Measurements from ENCODE around the gene NAA80. TPM values are rescaled to one million over a fixed set of nuclear protein-coding genes. Genes with fewer than 3 reads are reported as not detected.

The NAA80 gene
- total and polyA plus RNA-seq, 2 of the 13 experiments (the other 11 are each of a cell fraction or from before 2014, with no cell fraction given) = 3.4 to 8.7 TPM

- TF ChIP-seq BORCS8-MEF2B (CRISPR knock-in tag; IDR thresholded peaks at IDR 0.05) = no peak
- no peak for TF ChIP-seq RNF2 (conservative IDR thresholded peaks at IDR 0.05; ENCODE audit: low read depth)
- no peak for TF ChIP-seq CC2D1A (CRISPR knock-in tag; IDR thresholded peaks at IDR 0.05)
- no peak for TF ChIP-seq HNRNPL (IDR thresholded peaks at IDR 0.05; ENCODE audit: low read depth, low read length)
- TF ChIP-seq, protein P1, sequence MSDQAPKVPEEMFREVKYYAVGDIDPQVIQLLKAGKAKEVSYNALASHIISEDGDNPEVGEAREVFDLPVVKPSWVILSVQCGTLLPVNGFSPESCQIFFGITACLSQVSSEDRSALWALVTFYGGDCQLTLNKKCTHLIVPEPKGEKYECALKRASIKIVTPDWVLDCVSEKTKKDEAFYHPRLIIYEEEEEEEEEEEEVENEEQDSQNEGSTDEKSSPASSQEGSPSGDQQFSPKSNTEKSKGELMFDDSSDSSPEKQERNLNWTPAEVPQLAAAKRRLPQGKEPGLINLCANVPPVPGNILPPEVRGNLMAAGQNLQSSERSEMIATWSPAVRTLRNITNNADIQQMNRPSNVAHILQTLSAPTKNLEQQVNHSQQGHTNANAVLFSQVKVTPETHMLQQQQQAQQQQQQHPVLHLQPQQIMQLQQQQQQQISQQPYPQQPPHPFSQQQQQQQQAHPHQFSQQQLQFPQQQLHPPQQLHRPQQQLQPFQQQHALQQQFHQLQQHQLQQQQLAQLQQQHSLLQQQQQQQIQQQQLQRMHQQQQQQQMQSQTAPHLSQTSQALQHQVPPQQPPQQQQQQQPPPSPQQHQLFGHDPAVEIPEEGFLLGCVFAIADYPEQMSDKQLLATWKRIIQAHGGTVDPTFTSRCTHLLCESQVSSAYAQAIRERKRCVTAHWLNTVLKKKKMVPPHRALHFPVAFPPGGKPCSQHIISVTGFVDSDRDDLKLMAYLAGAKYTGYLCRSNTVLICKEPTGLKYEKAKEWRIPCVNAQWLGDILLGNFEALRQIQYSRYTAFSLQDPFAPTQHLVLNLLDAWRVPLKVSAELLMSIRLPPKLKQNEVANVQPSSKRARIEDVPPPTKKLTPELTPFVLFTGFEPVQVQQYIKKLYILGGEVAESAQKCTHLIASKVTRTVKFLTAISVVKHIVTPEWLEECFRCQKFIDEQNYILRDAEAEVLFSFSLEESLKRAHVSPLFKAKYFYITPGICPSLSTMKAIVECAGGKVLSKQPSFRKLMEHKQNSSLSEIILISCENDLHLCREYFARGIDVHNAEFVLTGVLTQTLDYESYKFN (CRISPR knock-in tag; conservative IDR thresholded peaks at IDR 0.05) = no peak
- TF ChIP-seq, protein P2, sequence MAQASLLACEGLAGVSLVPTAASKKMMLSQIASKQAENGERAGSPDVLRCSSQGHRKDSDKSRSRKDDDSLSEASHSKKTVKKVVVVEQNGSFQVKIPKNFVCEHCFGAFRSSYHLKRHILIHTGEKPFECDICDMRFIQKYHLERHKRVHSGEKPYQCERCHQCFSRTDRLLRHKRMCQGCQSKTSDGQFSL (CRISPR knock-in tag; IDR thresholded peaks at IDR 0.05) = no peak
- TF ChIP-seq CENPX (CRISPR knock-in tag; IDR thresholded peaks at IDR 0.05) = no peak
- TF ChIP-seq, protein P3, sequence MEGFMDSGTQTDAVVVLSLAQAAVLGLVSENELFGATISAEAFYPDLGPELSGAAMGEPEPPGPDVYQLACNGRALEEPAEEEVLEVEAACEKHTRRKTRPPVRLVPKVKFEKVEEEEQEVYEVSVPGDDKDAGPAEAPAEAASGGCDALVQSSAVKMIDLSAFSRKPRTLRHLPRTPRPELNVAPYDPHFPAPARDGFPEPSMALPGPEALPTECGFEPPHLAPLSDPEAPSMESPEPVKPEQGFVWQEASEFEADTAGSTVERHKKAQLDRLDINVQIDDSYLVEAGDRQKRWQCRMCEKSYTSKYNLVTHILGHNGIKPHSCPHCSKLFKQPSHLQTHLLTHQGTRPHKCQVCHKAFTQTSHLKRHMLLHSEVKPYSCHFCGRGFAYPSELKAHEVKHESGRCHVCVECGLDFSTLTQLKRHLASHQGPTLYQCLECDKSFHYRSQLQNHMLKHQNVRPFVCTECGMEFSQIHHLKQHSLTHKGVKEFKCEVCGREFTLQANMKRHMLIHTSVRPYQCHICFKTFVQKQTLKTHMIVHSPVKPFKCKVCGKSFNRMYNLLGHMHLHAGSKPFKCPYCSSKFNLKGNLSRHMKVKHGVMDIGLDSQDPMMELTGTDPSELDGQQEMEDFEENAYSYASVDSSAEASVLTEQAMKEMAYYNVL (CRISPR knock-in tag; IDR thresholded peaks at IDR 0.05; ENCODE audit: borderline replicate concordance) = 0 out of 2 replicates have a peak, but pooled peaks have one; percentile 33
- TF ChIP-seq NFKB2 (CRISPR knock-in tag; IDR thresholded peaks at IDR 0.05; ENCODE audit: borderline replicate concordance) = no peak
- peak; percentile 80 for TF ChIP-seq RBFOX2 (IDR thresholded peaks at IDR 0.05; ENCODE audit: low read depth, low read length)
- TF ChIP-seq NFIB (CRISPR knock-in tag; IDR thresholded peaks at IDR 0.05; ENCODE audit: borderline replicate concordance) = no peak
- peak; percentile 97 for TF ChIP-seq KDM3A (CRISPR knock-in tag; IDR thresholded peaks at IDR 0.05; ENCODE audit: low read depth)
- no peak for TF ChIP-seq MAX (IDR thresholded peaks at IDR 0.05)
- no peak for TF ChIP-seq TRIM22 (IDR thresholded peaks at IDR 0.05)
- TF ChIP-seq ZKSCAN1 (IDR thresholded peaks at IDR 0.05; ENCODE audit: low read length) = no peak
- no peak for TF ChIP-seq NKX3-1 (CRISPR knock-in tag; IDR thresholded peaks at IDR 0.05)
- no peak for TF ChIP-seq ATRX (CRISPR knock-in tag; IDR thresholded peaks at IDR 0.05; ENCODE audit: borderline replicate concordance)
- TF ChIP-seq GPBP1L1 (CRISPR knock-in tag; IDR thresholded peaks at IDR 0.05) = no peak
- TF ChIP-seq, protein P4, sequence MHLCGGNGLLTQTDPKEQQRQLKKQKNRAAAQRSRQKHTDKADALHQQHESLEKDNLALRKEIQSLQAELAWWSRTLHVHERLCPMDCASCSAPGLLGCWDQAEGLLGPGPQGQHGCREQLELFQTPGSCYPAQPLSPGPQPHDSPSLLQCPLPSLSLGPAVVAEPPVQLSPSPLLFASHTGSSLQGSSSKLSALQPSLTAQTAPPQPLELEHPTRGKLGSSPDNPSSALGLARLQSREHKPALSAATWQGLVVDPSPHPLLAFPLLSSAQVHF (CRISPR knock-in tag; IDR thresholded peaks at IDR 0.05) = no peak
- no peak; the same call in 1 of the 2 replicates for TF ChIP-seq MYC (CRISPR knock-in tag; IDR thresholded peaks at IDR 0.05; ENCODE audit: borderline replicate concordance)
- TF ChIP-seq ZNF546 (CRISPR knock-in tag; conservative IDR thresholded peaks at IDR 0.05) = no peak
Measured at GRCh38 chr3:50272911-50273688, 26.1 kb downstream of the NAA80 start (continued).
